ENCODE results near the gene OR10A2. TPM values are rescaled to one million over a fixed set of nuclear protein-coding genes. Genes with fewer than 3 reads are reported as not detected.
"Not testable (repeated sequence)": the region's sequence is repeated elsewhere in the genome, so short reads cannot be mapped to it uniquely, and the experiment has no call there.

Gene OR10A2
- polyA plus RNA-seq, 1 donor from 2014 or later, result not detected

- Histone ChIP-seq H3K36me3 (ENCODE audit: insufficient read depth, low read length) (no peaks in the 10 kb centered on the region), H3K4me2 (ENCODE audit: low read length) (no peak overlapping the region), H3K27me3 (ENCODE audit: insufficient read depth, low read depth, low read length) (no peaks in the 10 kb centered on the region), H3K79me2 (replicated peaks; ENCODE audit: insufficient read depth, low read length) (no peaks in the 10 kb centered on the region), H4K20me1 (ENCODE audit: insufficient read depth) (no peaks in the 10 kb centered on the region), H2AFZ (ENCODE audit: low read depth, low read length) (no peak overlapping the region), H3K27ac (ENCODE audit: low read length) (no peak overlapping the region), H3K9me2 (ENCODE audit: insufficient read depth, low read length) (no peaks in the 10 kb centered on the region), H3F3A (ENCODE audit: insufficient read depth, low read length, poor library complexity, severe bottlenecking) (no peaks in the 10 kb centered on the region), H3K4me3 (ENCODE audit: low read length) (no peak overlapping the region), H3K9ac (ENCODE audit: low read length) (no peak overlapping the region), H3K9me3 (ENCODE audit: low read length) (no peaks in the 10 kb centered on the region)
- TF ChIP-seq RAD21 (conservative IDR thresholded peaks at IDR 0.05) (no peak), EZH2 (IDR thresholded peaks at IDR 0.05; ENCODE audit: borderline replicate concordance, insufficient read depth, low read length, poor library complexity, severe bottlenecking) (no peak), POLR2AphosphoS5 (IDR thresholded peaks at IDR 0.05) (no peak), TAF1 (IDR thresholded peaks at IDR 0.05; ENCODE audit: low read depth) (no peak), MXI1 (conservative IDR thresholded peaks at IDR 0.05; ENCODE audit: poor library complexity, severe bottlenecking) (no peak), EP300 (conservative IDR thresholded peaks at IDR 0.05; ENCODE audit: poor library complexity, severe bottlenecking) (no peak), REST (IDR thresholded peaks at IDR 0.05; ENCODE audit: borderline replicate concordance) (no peak), CTCF (IDR thresholded peaks at IDR 0.05; ENCODE audit: poor library complexity, severe bottlenecking) (no peak), SMC3 (conservative IDR thresholded peaks at IDR 0.05; ENCODE audit: poor library complexity) (no peak)
Observed at GRCh38 chr11:6882751-6883150, 19.9 kb downstream of the OR10A2 start.

GRCh38 chr11:6887711-6888110 is 24.9 kb downstream of the OR10A2 start:
- H4K20me1 ChIP-seq (ENCODE audit: insufficient read depth); H3F3A ChIP-seq (ENCODE audit: insufficient read depth, low read length, poor library complexity, severe bottlenecking); H3K79me2 ChIP-seq (replicated peaks; ENCODE audit: insufficient read depth, low read length); H3K9me2 ChIP-seq (ENCODE audit: insufficient read depth, low read length); H3K4me3 ChIP-seq (ENCODE audit: low read length); H2AFZ ChIP-seq (ENCODE audit: low read depth, low read length); H3K36me3 ChIP-seq (ENCODE audit: insufficient read depth, low read length); H3K9me3 ChIP-seq (ENCODE audit: low read length); H3K4me2 ChIP-seq (ENCODE audit: low read length); H3K27me3 ChIP-seq (ENCODE audit: insufficient read depth, low read depth, low read length); H3K9ac ChIP-seq (ENCODE audit: low read length); H3K27ac ChIP-seq (ENCODE audit: low read length): not testable (repeated sequence)

GRCh38 chr11:6888830-6889229 is 26.0 kb downstream of the OR10A2 start:
- Histone ChIP-seq H3F3A (ENCODE audit: insufficient read depth, low read length, poor library complexity, severe bottlenecking) (no peaks in the 10 kb centered on the region), H2AFZ (ENCODE audit: low read depth, low read length) (no peak overlapping the region), H3K4me2 (ENCODE audit: low read length) (no peak overlapping the region), H4K20me1 (ENCODE audit: insufficient read depth) (no peaks in the 10 kb centered on the region), H3K27ac (ENCODE audit: low read length) (no peak overlapping the region), H3K27me3 (ENCODE audit: insufficient read depth, low read depth, low read length) (no peaks in the 10 kb centered on the region), H3K9me2 (ENCODE audit: insufficient read depth, low read length) (no peaks in the 10 kb centered on the region), H3K36me3 (ENCODE audit: insufficient read depth, low read length) (no peaks in the 10 kb centered on the region), H3K9ac (ENCODE audit: low read length) (no peak overlapping the region), H3K4me3 (ENCODE audit: low read length) (no peak overlapping the region), H3K9me3 (ENCODE audit: low read length) (no peaks in the 10 kb centered on the region), H3K79me2 (replicated peaks; ENCODE audit: insufficient read depth, low read length) (no peaks in the 10 kb centered on the region)
- no peak for TF ChIP-seq POLR2AphosphoS5 (IDR thresholded peaks at IDR 0.05)
- TF ChIP-seq TAF1 (IDR thresholded peaks at IDR 0.05; ENCODE audit: low read depth), result no peak
- no peak for TF ChIP-seq EP300 (conservative IDR thresholded peaks at IDR 0.05; ENCODE audit: poor library complexity, severe bottlenecking)
- no peak for TF ChIP-seq RAD21 (conservative IDR thresholded peaks at IDR 0.05)
- no peak for TF ChIP-seq CTCF (IDR thresholded peaks at IDR 0.05; ENCODE audit: poor library complexity, severe bottlenecking)
- TF ChIP-seq SMC3 (conservative IDR thresholded peaks at IDR 0.05; ENCODE audit: poor library complexity), result no peak
- TF ChIP-seq EZH2 (IDR thresholded peaks at IDR 0.05; ENCODE audit: borderline replicate concordance, insufficient read depth, low read length, poor library complexity, severe bottlenecking), result no peak
- no peak for TF ChIP-seq REST (IDR thresholded peaks at IDR 0.05; ENCODE audit: borderline replicate concordance)
- TF ChIP-seq MXI1 (conservative IDR thresholded peaks at IDR 0.05; ENCODE audit: poor library complexity, severe bottlenecking), result no peak
